ENCODE data around the gene MST1R.
A peak's percentile ranks its signal among the peaks of the same experiment; 100 is the strongest.

MST1R gene

DNA sequence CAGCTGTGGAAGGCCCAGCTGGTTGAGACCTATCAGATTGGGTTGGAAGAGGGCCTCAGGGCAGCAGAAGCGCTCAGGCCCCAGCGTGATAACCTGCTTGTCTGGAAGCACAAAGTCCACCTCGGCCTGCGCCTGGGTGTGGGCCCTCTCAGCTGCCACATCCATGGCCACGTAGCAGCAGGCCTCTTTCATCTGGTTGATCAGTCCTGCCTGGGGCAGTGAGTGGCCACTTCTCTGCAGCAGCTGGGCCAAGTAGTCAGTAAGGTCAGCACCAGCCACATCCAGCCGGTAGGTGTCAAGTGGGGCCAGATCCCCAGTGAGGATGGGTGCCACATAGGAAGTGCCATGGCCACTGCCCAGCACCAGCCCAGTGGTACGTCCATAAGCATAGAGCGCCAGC, 30.1 kb downstream of the MST1R start:
- Histone ChIP-seq H3K9me3 (no peaks in the 10 kb centered on the region), H3K36me3 (no peaks in the 10 kb centered on the region), H3K4me3 (ENCODE audit: low read depth, low read length) (no peak overlapping the region), H3K27me3 (no peaks in the 10 kb centered on the region), H3K4me1 (peaks cover 16% of the 10 kb centered on the region)
- TF ChIP-seq, protein P1, sequence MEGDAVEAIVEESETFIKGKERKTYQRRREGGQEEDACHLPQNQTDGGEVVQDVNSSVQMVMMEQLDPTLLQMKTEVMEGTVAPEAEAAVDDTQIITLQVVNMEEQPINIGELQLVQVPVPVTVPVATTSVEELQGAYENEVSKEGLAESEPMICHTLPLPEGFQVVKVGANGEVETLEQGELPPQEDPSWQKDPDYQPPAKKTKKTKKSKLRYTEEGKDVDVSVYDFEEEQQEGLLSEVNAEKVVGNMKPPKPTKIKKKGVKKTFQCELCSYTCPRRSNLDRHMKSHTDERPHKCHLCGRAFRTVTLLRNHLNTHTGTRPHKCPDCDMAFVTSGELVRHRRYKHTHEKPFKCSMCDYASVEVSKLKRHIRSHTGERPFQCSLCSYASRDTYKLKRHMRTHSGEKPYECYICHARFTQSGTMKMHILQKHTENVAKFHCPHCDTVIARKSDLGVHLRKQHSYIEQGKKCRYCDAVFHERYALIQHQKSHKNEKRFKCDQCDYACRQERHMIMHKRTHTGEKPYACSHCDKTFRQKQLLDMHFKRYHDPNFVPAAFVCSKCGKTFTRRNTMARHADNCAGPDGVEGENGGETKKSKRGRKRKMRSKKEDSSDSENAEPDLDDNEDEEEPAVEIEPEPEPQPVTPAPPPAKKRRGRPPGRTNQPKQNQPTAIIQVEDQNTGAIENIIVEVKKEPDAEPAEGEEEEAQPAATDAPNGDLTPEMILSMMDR (IDR thresholded peaks at IDR 0.05; ENCODE audit: low read depth, low read length): no peak
- no peak for DNase-seq

DNA sequence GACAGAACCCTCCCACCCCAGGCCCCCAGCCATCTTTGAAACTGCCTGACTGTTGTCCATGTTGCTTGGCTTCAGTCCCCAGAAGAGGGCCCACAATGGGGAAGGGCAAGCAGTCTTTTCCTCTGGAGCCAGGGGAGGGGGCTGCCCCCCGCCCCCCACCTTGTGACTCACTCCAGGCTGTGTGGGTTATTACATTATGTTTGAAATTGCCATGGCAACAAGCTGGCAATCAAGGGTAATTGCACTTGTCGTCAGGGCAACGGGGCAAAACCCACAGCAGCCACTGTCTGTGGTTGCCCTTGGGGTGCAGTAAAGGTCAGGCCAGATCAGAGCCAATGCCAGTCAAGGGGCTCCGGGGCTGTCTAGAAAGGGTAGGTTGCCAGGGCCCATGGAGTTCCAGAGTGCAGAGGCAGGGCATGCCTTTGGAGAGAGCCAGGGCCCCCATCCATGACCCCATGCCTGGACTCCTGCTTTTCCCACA, 30.8 kb downstream of the MST1R start:
- no peaks in the 10 kb centered on the region for H3K36me3 ChIP-seq
- peaks cover 16% of the 10 kb centered on the region for H3K4me1 ChIP-seq
- TF ChIP-seq, protein P1 (IDR thresholded peaks at IDR 0.05; ENCODE audit: low read depth, low read length): no peak
- H3K4me3 ChIP-seq (ENCODE audit: low read depth, low read length): no peak overlapping the region
- H3K27me3 ChIP-seq: no peaks in the 10 kb centered on the region
- no peaks in the 10 kb centered on the region for H3K9me3 ChIP-seq
- DNase-seq: peak; percentile 33

DNA sequence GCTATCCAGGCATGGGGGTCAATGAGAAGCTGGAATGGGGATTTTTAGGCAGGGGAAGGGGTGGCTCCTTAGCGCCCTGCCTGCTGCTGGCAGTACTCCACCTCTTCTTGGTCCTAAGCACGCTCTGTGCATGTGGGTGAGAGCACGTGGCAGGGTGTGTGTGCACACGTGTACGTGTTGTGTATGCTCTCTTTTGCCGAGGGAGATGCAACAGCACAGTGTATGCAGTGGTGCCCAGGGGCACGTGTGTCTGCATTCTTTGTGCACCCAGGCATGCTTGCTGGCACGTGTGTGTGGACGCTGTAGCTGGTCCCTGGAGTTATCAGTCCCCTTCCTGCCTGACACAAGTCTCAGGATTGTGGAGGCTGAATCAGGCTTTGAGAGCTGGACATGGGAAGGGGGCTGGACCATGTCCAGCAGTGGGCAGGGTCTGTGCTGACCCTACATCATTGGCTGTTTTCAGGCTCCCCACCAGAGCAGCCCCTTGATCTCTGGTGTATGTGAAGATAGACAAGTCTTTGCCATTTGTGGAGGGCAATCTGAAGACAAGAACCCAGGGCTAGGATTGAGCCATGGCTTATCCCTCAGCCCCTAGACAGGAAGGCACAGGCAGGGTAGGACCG, 32.0 kb downstream of the MST1R start:
- Histone ChIP-seq H3K9me3 (no peaks in the 10 kb centered on the region), H3K4me1 (peaks cover 16% of the 10 kb centered on the region), H3K4me3 (ENCODE audit: low read depth, low read length) (no peak overlapping the region), H3K27me3 (no peaks in the 10 kb centered on the region), H3K36me3 (no peaks in the 10 kb centered on the region)
- TF ChIP-seq, protein P1 (IDR thresholded peaks at IDR 0.05; ENCODE audit: low read depth, low read length): no peak
- DNase-seq: no peak

DNA sequence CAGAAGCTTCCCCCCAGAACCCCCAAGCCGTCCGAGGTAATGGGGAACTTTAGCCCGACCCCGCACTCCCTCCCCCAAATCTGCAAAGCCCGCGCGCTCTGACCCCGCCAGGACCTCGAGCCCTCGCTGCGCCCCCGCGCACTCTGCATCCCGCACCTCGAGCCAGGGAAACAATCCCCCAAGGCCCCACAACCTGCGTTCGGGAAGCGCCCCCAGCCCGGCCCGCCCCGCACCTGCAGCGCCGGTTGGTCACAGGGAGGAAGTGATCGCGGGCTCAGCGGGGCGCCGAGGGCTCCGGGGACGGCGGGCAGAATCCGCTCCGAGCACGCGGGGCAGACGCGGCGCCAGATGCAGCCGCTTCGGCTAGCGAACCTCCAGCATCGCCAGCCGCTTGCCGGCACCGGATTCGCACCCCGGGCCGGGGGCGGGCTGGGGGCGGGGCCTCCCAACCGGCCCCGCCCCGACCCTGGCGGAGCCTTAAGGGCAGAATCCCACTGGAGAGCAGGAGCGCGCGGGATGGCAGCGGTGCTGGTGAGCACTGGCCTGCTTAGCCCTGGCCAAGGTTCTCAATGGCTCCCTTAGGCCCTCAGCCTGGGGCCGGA, 34.0 kb downstream of the MST1R start, which contains the start of gene CAMKV:
CAMKV (minus strand) TSS at position 382 of the 602 bp plus-strand sequence. CDS start 7,518 bp downstream, outside the sequence.
- TF ChIP-seq, protein P1 (IDR thresholded peaks at IDR 0.05; ENCODE audit: low read depth, low read length): no peak
- DNase-seq: peak; percentile 72
- peak within 1 kb of the TSS; percentile 67 for H3K4me3 ChIP-seq (ENCODE audit: low read depth, low read length)
- no peaks in the 10 kb centered on the region for H3K27me3 ChIP-seq
- peaks cover 16% of the 10 kb centered on the region for H3K4me1 ChIP-seq
- H3K9me3 ChIP-seq: no peaks in the 10 kb centered on the region
- no peaks in the 10 kb centered on the region for H3K36me3 ChIP-seq

DNA sequence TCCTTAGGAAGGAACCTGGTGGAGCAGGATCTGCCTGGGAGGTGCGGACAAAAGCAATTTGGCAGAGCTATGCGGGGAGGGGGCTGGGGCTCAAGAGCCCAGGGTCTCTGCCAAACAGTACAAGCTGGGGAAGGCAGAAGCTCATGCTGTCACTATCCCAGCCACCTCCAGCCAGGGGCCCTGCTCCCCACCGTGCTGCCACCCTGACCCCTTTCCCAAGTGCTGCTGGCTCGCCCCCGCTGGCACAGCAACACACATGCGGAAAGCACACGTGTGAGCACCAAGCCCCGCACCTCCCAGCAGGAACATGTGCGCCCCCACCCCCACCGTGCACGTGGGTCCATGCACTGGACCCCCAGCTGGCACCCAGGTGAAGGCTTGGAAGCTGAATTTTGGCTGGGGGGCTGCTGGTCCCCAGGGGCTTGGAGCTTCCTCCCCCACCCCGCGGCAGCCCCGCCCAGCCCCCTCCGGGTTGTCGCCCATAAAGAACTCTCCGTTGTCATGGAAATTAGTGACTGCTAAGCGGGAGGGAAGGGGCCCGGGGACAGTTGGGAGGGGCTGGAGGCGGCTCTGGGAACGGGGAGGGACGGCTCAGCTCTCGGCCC, 34.7 kb downstream of the MST1R start:
- Histone ChIP-seq H3K4me3 (ENCODE audit: low read depth, low read length) (peak overlapping the region; percentile 67), H3K4me1 (peaks cover 16% of the 10 kb centered on the region), H3K9me3 (no peaks in the 10 kb centered on the region), H3K27me3 (no peaks in the 10 kb centered on the region), H3K36me3 (no peaks in the 10 kb centered on the region)
- peak; percentile 35 for DNase-seq
- TF ChIP-seq, protein P1 (IDR thresholded peaks at IDR 0.05; ENCODE audit: low read depth, low read length): no peak
